K562 (cell line): ENCODE measurements around the gene COPS6. TPM values are rescaled to one million over a fixed set of nuclear protein-coding genes. Genes with fewer than 3 reads are reported as not detected.

Experiments
- CBFA2T2 ChIP-seq: fragments of 450-650 bp; conservative IDR thresholded peaks from 2 replicates; pipeline ENCODE4 v1.6.1; 2017; ENCODE audit warnings: mild to moderate bottlenecking
- DDX20 ChIP-seq: fragments of 450-650 bp; IDR thresholded peaks from 2 replicates; pipeline ENCODE4 v1.6.1; 2016; ENCODE audit warnings: missing genetic modification characterization, low read depth, mild to moderate bottlenecking, missing compliant biosample characterization, moderate library complexity
- ELF2 ChIP-seq: fragments of 250-450 bp; sonication (Bioruptor Pico); IDR thresholded peaks from 2 replicates; pipeline ENCODE4 v1.5.0; 2021; ENCODE audit warnings: mild to moderate bottlenecking
- KAT7 ChIP-seq: sonication (generic); formaldehyde crosslinking; IDR thresholded peaks from 2 replicates; pipeline ENCODE4 v1.8.0; 2022; ENCODE audit warnings: missing genetic modification reagents, mild to moderate bottlenecking, borderline replicate concordance
- LEF1 ChIP-seq: fragments of 450-650 bp; IDR thresholded peaks from 2 replicates; pipeline ENCODE4 v1.6.1; 2016; ENCODE audit warnings: mild to moderate bottlenecking
- NBN ChIP-seq: fragments of 450-650 bp; IDR thresholded peaks from 2 replicates; pipeline ENCODE4 v1.6.1; 2016; ENCODE audit warnings: low read depth, mild to moderate bottlenecking
- NFIC ChIP-seq: fragments of 450-650 bp; IDR thresholded peaks from 2 replicates; pipeline ENCODE4 v1.6.1; 2017; ENCODE audit warnings: mild to moderate bottlenecking, inconsistent platforms
- PPARD ChIP-seq: fragments of 250-450 bp; sonication (Bioruptor Pico); IDR thresholded peaks from 2 replicates; pipeline ENCODE4 v1.8.0; 2022; ENCODE audit warnings: inconsistent platforms, mild to moderate bottlenecking, moderate library complexity
- RBM34 ChIP-seq: fragments of 200-400 bp; formaldehyde crosslinking; IDR thresholded peaks from 2 replicates; pipeline ENCODE4 v1.6.1; 2018; ENCODE audit warnings: low read length, borderline replicate concordance; ENCODE audit not compliant: insufficient read depth
- SMARCA5 ChIP-seq: fragments of 450-650 bp; IDR thresholded peaks from 2 replicates; pipeline ENCODE4 v1.6.1; 2016
- SNIP1 ChIP-seq: fragments of 450-650 bp; IDR thresholded peaks from 2 replicates; pipeline ENCODE4 v1.7.1; 2017; ENCODE audit warnings: low read depth, mild to moderate bottlenecking
- TRIM28 ChIP-seq: fragments of 450-650 bp; IDR thresholded peaks from 2 replicates; pipeline ENCODE4 v1.6.1; 2017
- ZNF140 ChIP-seq: fragments of 250-450 bp; sonication (Bioruptor Pico); IDR thresholded peaks from 2 replicates; pipeline ENCODE4 v1.8.0; 2021; ENCODE audit warnings: moderate library complexity, mild to moderate bottlenecking, inconsistent platforms
- ZNF146 ChIP-seq: IDR thresholded peaks from one replicate; pipeline ENCODE4 v1.6.1; 2018; ENCODE audit warnings: missing compliant biosample characterization; ENCODE audit not compliant: unreplicated experiment
- ZNF324 ChIP-seq: fragments of 250-450 bp; sonication (Bioruptor Pico); IDR thresholded peaks from 2 replicates; pipeline ENCODE4 v1.4.0; 2020; ENCODE audit warnings: mild to moderate bottlenecking
- ZNF764 ChIP-seq: fragments of 250-450 bp; sonication (Bioruptor Pico); IDR thresholded peaks from 2 replicates; pipeline ENCODE4 v1.4.0; 2020; ENCODE audit warnings: low read depth, mild to moderate bottlenecking, moderate library complexity
- polyA plus RNA-seq, 8 experiments: library from polyadenylated mRNA; depleted of rRNA in 4 of 8; stranded (reverse) in 5 of 8; unstranded in 3 of 8; fragments of >200 nt; fragmentation: Nextera tagmentation in 2 of 8; fragmentation: Illumina TruSeq in 1 of 8; extraction: Ambion mirVana in 2 of 8; extraction: Trizol in 1 of 8; gene quantifications; 2 replicates each; pipeline versions ENCODE4 v1.2.1 to v1.2.3, GENCODE V29; 2011 to 2014; ENCODE audit warnings: inconsistent platforms in 1 of 8, missing spikeins in 1 of 8
- total RNA-seq, 7 experiments: library from RNA; depleted of rRNA in 6 of 7; stranded (reverse); fragments of >200 nt in 6 of 7; fragmentation: Illumina TruSeq in 2 of 7; extraction: Trizol in 2 of 7; gene quantifications; 2 replicates each; pipeline versions ENCODE4 v1.2.1 to v1.2.3, GENCODE V29; 2011 to 2021; ENCODE audit warnings: low replicate concordance in 1 of 7
- TF ChIP-seq, protein P1 (sequence below): fragments of 250-450 bp; sonication (Bioruptor Pico); IDR thresholded peaks from 2 replicates; pipeline ENCODE4 v1.4.0; 2020; ENCODE audit warnings: mild to moderate bottlenecking, moderate library complexity
- TF ChIP-seq, protein P2 (sequence below), 2 experiments: IDR thresholded peaks; 2 replicates each; pipeline ENCODE4 v1.6.1; 2011; ENCODE audit warnings: borderline replicate concordance in 1 of 2, control low read depth in 1 of 2, low read depth in 1 of 2, low read length in 1 of 2, mild to moderate bottlenecking in 1 of 2, mixed read lengths in 1 of 2, moderate library complexity in 1 of 2; ENCODE audit not compliant: insufficient read depth in 1 of 2, insufficient read length in 1 of 2, poor library complexity in 1 of 2, severe bottlenecking in 1 of 2; ENCODE audit errors: extremely low read depth in 1 of 2
- TF ChIP-seq, protein P3 (sequence below), 2 experiments: fragments of 450-650 bp; IDR thresholded peaks; 2 replicates each; pipeline ENCODE4 v1.6.1; 2018; ENCODE audit warnings: mild to moderate bottlenecking in 2 of 2, low read depth in 1 of 2; ENCODE audit not compliant: partially characterized antibody in 2 of 2
- TF ChIP-seq, protein P4 (sequence below): fragments of 250-450 bp; sonication (Bioruptor Pico); IDR thresholded peaks from 2 replicates; pipeline ENCODE4 v1.5.0; 2021

Gene COPS6
- total and polyA plus RNA-seq, 9 of the 15 experiments (the other 6 are each of a cell fraction or from before 2014, with no cell fraction given): 63.0 to 331 (median 168) TPM

DNA sequence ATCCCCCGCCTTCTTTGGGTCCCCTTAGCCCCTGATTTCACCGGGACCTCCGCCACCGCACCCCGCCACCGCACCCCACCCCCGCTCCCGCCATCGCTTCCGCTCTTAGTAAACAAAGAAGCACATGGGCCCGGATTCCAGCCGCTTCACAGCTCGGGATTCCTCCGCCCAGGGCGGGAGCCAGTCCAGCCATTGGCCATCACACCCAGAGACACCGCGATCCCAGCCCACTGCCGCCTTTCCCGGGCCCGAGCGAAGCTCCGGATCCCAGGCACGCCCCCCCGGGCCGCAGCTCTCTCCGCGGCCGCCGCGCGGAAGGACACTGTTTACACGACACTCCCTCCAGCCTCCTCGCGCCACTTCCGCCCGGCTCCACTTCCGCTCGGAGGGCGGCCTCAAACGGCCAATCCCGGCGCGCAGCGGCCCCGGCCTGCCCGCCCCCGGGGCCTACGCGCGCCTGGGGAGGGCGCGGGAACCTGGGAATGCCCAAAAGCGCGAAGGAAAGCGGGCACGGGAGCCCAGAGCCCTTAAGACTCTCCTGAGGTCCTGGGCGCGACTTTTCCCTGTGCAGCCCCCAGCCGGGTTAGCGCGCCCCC, 11.7 kb downstream of the COPS6 start (continued):
- no peak for TF ChIP-seq KAT7 (CRISPR knock-in tag)
- TF ChIP-seq ELF2 (CRISPR knock-in tag): peak; percentile 96
- no peak for TF ChIP-seq NFIC
- no peak for TF ChIP-seq SNIP1
- no peak for TF ChIP-seq RBM34
- TF ChIP-seq LEF1: peak; percentile 62; the same call in 1 of the 2 replicates
- TF ChIP-seq, protein P1, sequence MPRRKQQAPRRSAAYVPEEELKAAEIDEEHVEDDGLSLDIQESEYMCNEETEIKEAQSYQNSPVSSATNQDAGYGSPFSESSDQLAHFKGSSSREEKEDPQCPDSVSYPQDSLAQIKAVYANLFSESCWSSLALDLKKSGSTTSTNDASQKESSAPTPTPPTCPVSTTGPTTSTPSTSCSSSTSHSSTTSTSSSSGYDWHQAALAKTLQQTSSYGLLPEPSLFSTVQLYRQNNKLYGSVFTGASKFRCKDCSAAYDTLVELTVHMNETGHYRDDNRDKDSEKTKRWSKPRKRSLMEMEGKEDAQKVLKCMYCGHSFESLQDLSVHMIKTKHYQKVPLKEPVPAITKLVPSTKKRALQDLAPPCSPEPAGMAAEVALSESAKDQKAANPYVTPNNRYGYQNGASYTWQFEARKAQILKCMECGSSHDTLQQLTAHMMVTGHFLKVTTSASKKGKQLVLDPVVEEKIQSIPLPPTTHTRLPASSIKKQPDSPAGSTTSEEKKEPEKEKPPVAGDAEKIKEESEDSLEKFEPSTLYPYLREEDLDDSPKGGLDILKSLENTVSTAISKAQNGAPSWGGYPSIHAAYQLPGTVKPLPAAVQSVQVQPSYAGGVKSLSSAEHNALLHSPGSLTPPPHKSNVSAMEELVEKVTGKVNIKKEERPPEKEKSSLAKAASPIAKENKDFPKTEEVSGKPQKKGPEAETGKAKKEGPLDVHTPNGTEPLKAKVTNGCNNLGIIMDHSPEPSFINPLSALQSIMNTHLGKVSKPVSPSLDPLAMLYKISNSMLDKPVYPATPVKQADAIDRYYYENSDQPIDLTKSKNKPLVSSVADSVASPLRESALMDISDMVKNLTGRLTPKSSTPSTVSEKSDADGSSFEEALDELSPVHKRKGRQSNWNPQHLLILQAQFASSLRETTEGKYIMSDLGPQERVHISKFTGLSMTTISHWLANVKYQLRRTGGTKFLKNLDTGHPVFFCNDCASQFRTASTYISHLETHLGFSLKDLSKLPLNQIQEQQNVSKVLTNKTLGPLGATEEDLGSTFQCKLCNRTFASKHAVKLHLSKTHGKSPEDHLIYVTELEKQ (CRISPR knock-in tag): no peak
- TF ChIP-seq TRIM28: no peak
- no peak for TF ChIP-seq CBFA2T2
- TF ChIP-seq ZNF140 (CRISPR knock-in tag): no peak
- TF ChIP-seq DDX20 (tag): no peak
- TF ChIP-seq, protein P2, sequence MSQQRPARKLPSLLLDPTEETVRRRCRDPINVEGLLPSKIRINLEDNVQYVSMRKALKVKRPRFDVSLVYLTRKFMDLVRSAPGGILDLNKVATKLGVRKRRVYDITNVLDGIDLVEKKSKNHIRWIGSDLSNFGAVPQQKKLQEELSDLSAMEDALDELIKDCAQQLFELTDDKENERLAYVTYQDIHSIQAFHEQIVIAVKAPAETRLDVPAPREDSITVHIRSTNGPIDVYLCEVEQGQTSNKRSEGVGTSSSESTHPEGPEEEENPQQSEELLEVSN (IDR thresholded peaks at IDR 0.05; ENCODE audit: borderline replicate concordance in 1 of 2, extremely low read depth in 1 of 2, insufficient read depth in 1 of 2, insufficient read length in 1 of 2, low read depth in 1 of 2, low read length in 1 of 2, poor library complexity in 1 of 2, severe bottlenecking in 1 of 2): peak; percentile 68 to 98
- no peak for TF ChIP-seq ZNF324 (CRISPR knock-in tag)
- TF ChIP-seq ZNF764 (CRISPR knock-in tag): no peak
- no peak for TF ChIP-seq SMARCA5
- TF ChIP-seq, protein P3, sequence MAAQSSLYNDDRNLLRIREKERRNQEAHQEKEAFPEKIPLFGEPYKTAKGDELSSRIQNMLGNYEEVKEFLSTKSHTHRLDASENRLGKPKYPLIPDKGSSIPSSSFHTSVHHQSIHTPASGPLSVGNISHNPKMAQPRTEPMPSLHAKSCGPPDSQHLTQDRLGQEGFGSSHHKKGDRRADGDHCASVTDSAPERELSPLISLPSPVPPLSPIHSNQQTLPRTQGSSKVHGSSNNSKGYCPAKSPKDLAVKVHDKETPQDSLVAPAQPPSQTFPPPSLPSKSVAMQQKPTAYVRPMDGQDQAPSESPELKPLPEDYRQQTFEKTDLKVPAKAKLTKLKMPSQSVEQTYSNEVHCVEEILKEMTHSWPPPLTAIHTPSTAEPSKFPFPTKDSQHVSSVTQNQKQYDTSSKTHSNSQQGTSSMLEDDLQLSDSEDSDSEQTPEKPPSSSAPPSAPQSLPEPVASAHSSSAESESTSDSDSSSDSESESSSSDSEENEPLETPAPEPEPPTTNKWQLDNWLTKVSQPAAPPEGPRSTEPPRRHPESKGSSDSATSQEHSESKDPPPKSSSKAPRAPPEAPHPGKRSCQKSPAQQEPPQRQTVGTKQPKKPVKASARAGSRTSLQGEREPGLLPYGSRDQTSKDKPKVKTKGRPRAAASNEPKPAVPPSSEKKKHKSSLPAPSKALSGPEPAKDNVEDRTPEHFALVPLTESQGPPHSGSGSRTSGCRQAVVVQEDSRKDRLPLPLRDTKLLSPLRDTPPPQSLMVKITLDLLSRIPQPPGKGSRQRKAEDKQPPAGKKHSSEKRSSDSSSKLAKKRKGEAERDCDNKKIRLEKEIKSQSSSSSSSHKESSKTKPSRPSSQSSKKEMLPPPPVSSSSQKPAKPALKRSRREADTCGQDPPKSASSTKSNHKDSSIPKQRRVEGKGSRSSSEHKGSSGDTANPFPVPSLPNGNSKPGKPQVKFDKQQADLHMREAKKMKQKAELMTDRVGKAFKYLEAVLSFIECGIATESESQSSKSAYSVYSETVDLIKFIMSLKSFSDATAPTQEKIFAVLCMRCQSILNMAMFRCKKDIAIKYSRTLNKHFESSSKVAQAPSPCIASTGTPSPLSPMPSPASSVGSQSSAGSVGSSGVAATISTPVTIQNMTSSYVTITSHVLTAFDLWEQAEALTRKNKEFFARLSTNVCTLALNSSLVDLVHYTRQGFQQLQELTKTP (IDR thresholded peaks at IDR 0.05; ENCODE audit: low read depth in 1 of 2, partially characterized antibody in 2 of 2): no peak
- TF ChIP-seq, protein P4, sequence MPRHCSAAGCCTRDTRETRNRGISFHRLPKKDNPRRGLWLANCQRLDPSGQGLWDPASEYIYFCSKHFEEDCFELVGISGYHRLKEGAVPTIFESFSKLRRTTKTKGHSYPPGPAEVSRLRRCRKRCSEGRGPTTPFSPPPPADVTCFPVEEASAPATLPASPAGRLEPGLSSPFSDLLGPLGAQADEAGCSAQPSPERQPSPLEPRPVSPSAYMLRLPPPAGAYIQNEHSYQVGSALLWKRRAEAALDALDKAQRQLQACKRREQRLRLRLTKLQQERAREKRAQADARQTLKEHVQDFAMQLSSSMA (CRISPR knock-in tag): no peak
- no peak for TF ChIP-seq ZNF146 (CRISPR knock-in tag)
- 0 out of 2 replicates have a peak, but pooled peaks have one; percentile 19 for TF ChIP-seq NBN
- no peak for TF ChIP-seq PPARD (CRISPR knock-in tag)
